ENCODE data around the gene CAMSAP2.
"Not testable (repeated sequence)": the region's sequence is repeated elsewhere in the genome, so short reads cannot be mapped to it uniquely, and the experiment has no call there.

The CAMSAP2 gene

DNA sequence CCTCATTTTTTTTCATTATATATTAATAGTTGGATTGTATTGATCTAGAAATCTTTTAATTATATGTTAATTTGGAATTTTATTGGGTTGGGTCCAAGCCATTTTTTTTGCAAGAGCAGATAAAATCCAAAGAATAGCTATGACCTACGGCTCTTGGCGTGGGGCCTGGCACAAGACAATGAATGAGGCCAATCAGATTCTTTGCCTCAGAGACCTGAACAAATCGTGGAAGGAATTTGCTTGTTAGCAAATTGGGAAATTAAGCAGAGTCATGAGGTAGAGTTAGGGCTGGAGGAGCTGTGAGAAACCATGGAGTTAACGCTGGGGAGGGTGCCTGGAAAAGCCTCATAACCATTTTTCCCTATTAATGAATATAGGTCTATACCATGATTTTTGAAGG, 40.1 kb downstream of the CAMSAP2 start:
- peaks cover 19% of the 10 kb centered on the region for H3K9me3 ChIP-seq

GRCh38 chr1:200779326-200779725, 40.6 kb downstream of the CAMSAP2 start:
- Histone ChIP-seq H4K20me1 (no peaks in the 10 kb centered on the region), H3K27ac (no peak overlapping the region), H3K27me3 (no peaks in the 10 kb centered on the region), H3K4me2 (no peak overlapping the region), H3K4me1 (peaks cover 20% of the 10 kb centered on the region), H3K4me3 (no peak overlapping the region), H3K36me3 (peaks cover 20% of the 10 kb centered on the region; the same call in 1 of the 2 replicates), H3K9me3 (peaks cover 19% of the 10 kb centered on the region), H3K9ac (no peak overlapping the region)
- TF ChIP-seq Cebpa-rat (IDR thresholded peaks at IDR 0.05) = no peak

More for the DNA sequence above, 40.1 kb downstream of the CAMSAP2 start:
- Histone ChIP-seq H3K4me3 (no peak overlapping the region), H4K20me1 (no peaks in the 10 kb centered on the region), H3K4me1 (peaks cover 26% of the 10 kb centered on the region), H3K27me3 (no peaks in the 10 kb centered on the region), H3K9ac (no peak overlapping the region), H3K36me3 (peaks cover 20% of the 10 kb centered on the region; the same call in 1 of the 2 replicates), H3K27ac (no peak overlapping the region), H3K4me2 (no peak overlapping the region)
- no peak for TF ChIP-seq Cebpa-rat (IDR thresholded peaks at IDR 0.05)

GRCh38 chr1:200780545-200781369, 42.1 kb downstream of the CAMSAP2 start:
- Histone ChIP-seq H3K9ac (no peak overlapping the region), H3K4me1 (peaks cover 6% of the 10 kb centered on the region), H3K4me3 (no peak overlapping the region), H3K4me2 (peak overlapping the region; percentile 49), H3K36me3 (peaks cover 20% of the 10 kb centered on the region; the same call in 1 of the 2 replicates), H3K27ac (no peak overlapping the region), H4K20me1 (no peaks in the 10 kb centered on the region), H3K27me3 (no peaks in the 10 kb centered on the region), H3K9me3 (peaks cover 22% of the 10 kb centered on the region)
- TF ChIP-seq Cebpa-rat (IDR thresholded peaks at IDR 0.05) = no peak

- TF ChIP-seq Cebpa-rat (IDR thresholded peaks at IDR 0.05) = no peak
- Histone ChIP-seq H3K27ac (no peak overlapping the region), H3K4me2 (no peak overlapping the region), H3K9me3 (peaks cover 33% of the 10 kb centered on the region), H4K20me1 (no peaks in the 10 kb centered on the region), H3K4me1 (peaks cover 6% of the 10 kb centered on the region), H3K9ac (no peak overlapping the region), H3K4me3 (no peak overlapping the region), H3K27me3 (no peaks in the 10 kb centered on the region), H3K36me3 (peaks cover 33% of the 10 kb centered on the region; the same call in 1 of the 2 replicates)
Observed at GRCh38 chr1:200783926-200784325, 45.2 kb downstream of the CAMSAP2 start.

GRCh38 chr1:200784576-200784975, 45.9 kb downstream of the CAMSAP2 start:
- Histone ChIP-seq H3K4me3 (no peak overlapping the region), H3K36me3 (peaks cover 33% of the 10 kb centered on the region; the same call in 1 of the 2 replicates), H3K9me3 (peaks cover 33% of the 10 kb centered on the region), H3K4me1 (peaks cover 6% of the 10 kb centered on the region), H3K27ac (no peak overlapping the region), H3K27me3 (no peaks in the 10 kb centered on the region), H3K4me2 (no peak overlapping the region), H4K20me1 (no peaks in the 10 kb centered on the region), H3K9ac (no peak overlapping the region)
- no peak for TF ChIP-seq Cebpa-rat (IDR thresholded peaks at IDR 0.05)

DNA sequence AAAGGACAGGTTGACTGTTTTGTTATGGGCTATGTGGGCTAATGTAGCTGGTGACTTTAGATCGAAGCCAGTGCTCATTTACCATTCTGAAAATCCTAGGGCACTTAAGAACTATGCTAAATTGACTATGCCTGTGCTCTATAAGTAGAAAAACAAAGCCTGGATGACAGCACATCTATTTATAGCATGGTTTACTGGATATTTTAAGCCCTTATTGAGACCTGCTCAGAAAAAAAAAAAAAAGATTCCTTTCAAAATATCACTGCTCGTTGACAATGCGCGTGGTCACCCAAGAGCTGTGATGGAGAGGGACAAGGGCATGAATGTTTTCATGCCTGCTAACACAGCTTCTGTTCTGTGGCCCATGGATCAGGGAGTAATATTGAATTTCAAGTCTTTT, 48.1 kb downstream of the CAMSAP2 start:
- no peak overlapping the region for H3K4me2 ChIP-seq
- no peaks in the 10 kb centered on the region for H4K20me1 ChIP-seq
- peaks cover 28% of the 10 kb centered on the region; the same call in 1 of the 2 replicates for H3K36me3 ChIP-seq
- TF ChIP-seq Cebpa-rat (IDR thresholded peaks at IDR 0.05) = no peak
- H3K4me3 ChIP-seq = no peak overlapping the region
- H3K4me1 ChIP-seq = no peaks in the 10 kb centered on the region
- H3K9ac ChIP-seq = no peak overlapping the region
- peaks cover 30% of the 10 kb centered on the region for H3K9me3 ChIP-seq
- no peak overlapping the region for H3K27ac ChIP-seq
- no peaks in the 10 kb centered on the region for H3K27me3 ChIP-seq

- no peaks in the 10 kb centered on the region for H3K27me3 ChIP-seq
- no peak overlapping the region for H3K9ac ChIP-seq
- peaks cover 29% of the 10 kb centered on the region for H3K9me3 ChIP-seq
- H3K4me2 ChIP-seq = no peak overlapping the region
- TF ChIP-seq Cebpa-rat (IDR thresholded peaks at IDR 0.05) = no peak
- no peaks in the 10 kb centered on the region for H4K20me1 ChIP-seq
- H3K27ac ChIP-seq = no peak overlapping the region
- peaks cover 19% of the 10 kb centered on the region; the same call in 1 of the 2 replicates for H3K36me3 ChIP-seq
- H3K4me3 ChIP-seq = no peak overlapping the region
- H3K4me1 ChIP-seq = no peaks in the 10 kb centered on the region
Observed at GRCh38 chr1:200787896-200788387, 49.2 kb downstream of the CAMSAP2 start.

DNA sequence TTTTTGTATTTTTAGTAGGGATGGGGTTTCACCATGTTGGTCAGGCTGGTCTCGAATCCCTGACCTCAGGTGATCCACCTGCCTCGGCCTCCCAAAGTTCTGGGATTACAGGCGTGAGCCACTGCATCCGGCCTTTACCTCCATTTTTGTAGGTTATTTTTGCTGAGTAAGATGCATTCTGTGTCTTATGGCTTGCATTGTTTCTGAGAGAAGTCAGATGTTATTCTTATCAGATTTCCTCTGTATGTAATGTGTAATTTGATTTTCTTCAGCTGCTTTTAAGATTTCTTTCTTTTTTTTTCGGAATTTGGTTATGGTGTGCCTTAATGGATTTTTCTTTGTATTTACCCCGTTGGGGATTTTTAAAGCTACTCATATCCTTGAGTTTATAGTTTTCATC, 52.3 kb downstream of the CAMSAP2 start:
- not testable (repeated sequence) for H3K4me2 ChIP-seq, H3K4me3 ChIP-seq, H4K20me1 ChIP-seq, H3K27me3 ChIP-seq, H3K9ac ChIP-seq, H3K4me1 ChIP-seq, H3K27ac ChIP-seq
- Histone ChIP-seq H3K9me3 (peaks cover 20% of the 10 kb centered on the region), H3K36me3 (peaks cover 13% of the 10 kb centered on the region; the same call in 1 of the 2 replicates)

GRCh38 chr1:200793677-200794076, 55.0 kb downstream of the CAMSAP2 start:
- no peak overlapping the region for H3K4me2 ChIP-seq
- TF ChIP-seq Cebpa-rat (IDR thresholded peaks at IDR 0.05) = no peak
- peaks cover 9% of the 10 kb centered on the region for H3K9me3 ChIP-seq
- no peaks in the 10 kb centered on the region for H3K27me3 ChIP-seq
- no peaks in the 10 kb centered on the region for H4K20me1 ChIP-seq
- H3K36me3 ChIP-seq = peaks cover 2% of the 10 kb centered on the region; the same call in 1 of the 2 replicates
- H3K9ac ChIP-seq = no peak overlapping the region
- H3K4me3 ChIP-seq = no peak overlapping the region
- no peak overlapping the region for H3K27ac ChIP-seq
- H3K4me1 ChIP-seq = no peaks in the 10 kb centered on the region

DNA sequence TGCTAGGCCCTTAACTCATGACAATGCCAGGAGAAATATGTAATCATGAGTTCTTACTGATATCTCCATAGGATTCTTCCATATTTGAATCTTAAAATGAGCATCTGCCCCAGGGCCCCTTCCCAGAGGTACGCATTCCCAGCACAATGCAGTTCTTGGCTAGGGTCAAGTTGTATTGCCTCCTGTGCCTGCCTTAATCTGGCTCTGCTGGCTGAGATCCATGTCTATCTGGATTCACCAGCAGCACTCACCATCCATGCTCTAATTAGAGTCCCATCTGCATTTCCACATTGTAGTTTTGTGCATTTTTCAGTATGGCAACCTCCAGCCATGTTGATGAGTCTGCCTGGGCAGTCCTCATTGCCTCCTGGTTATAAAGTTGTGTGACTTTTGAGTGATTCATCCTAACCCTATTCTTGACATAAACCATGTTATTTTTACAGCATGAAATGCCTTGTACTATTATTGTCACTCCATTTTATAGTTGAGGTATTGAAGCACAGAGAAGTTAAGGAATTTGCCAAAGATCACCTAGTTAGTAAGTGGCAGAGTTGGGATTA, 55.9 kb downstream of the CAMSAP2 start:
- Histone ChIP-seq H3K4me3 (no peak overlapping the region), H4K20me1 (no peaks in the 10 kb centered on the region), H3K9me3 (peaks cover 9% of the 10 kb centered on the region), H3K9ac (no peak overlapping the region), H3K27me3 (no peaks in the 10 kb centered on the region), H3K27ac (no peak overlapping the region), H3K36me3 (no peaks in the 10 kb centered on the region; the same call in 1 of the 2 replicates), H3K4me2 (no peak overlapping the region), H3K4me1 (no peaks in the 10 kb centered on the region)
- TF ChIP-seq Cebpa-rat (IDR thresholded peaks at IDR 0.05) = no peak

Measured in BLaER1 (cell line).